AG10803 (cell line): Measurements from ENCODE around the gene F7.

Experiments used
- DNase-seq: peaks from one replicate; pipeline ENCODE4 v3.0.0; 2010; ENCODE audit warnings: low read depth
- H3K4me3 ChIP-seq: 2 replicates; pipeline ENCODE4 v1.5.1; 2011; ENCODE audit warnings: mild to moderate bottlenecking, low read length, control low read depth
- CTCF ChIP-seq: conservative IDR thresholded peaks from 2 replicates; pipeline ENCODE4 v1.5.1; 2011; ENCODE audit warnings: mild to moderate bottlenecking, low read length, control low read depth, inconsistent platforms

F7 gene

GRCh38 chr13:113072376-113072775 is 33.2 kb upstream of the F7 start:
- no peak for DNase-seq
- H3K4me3 ChIP-seq = no peak overlapping the region
- no peak for TF ChIP-seq CTCF

GRCh38 chr13:113073942-113074341 is 31.6 kb upstream of the F7 start:
- TF ChIP-seq CTCF = no peak
- H3K4me3 ChIP-seq = no peak overlapping the region
- no peak for DNase-seq

GRCh38 chr13:113074401-113074800 is 31.2 kb upstream of the F7 start:
- H3K4me3 ChIP-seq = no peak overlapping the region
- DNase-seq = no peak
- no peak for TF ChIP-seq CTCF

GRCh38 chr13:113074876-113075275 is 30.7 kb upstream of the F7 start:
- no peak for DNase-seq
- H3K4me3 ChIP-seq = no peak overlapping the region
- no peak for TF ChIP-seq CTCF

- no peak for TF ChIP-seq CTCF
- DNase-seq = no peak
- no peak overlapping the region for H3K4me3 ChIP-seq
Measured at GRCh38 chr13:113075711-113076110, 29.9 kb upstream of the F7 start.

- H3K4me3 ChIP-seq = no peak overlapping the region
- no peak for DNase-seq
- TF ChIP-seq CTCF = no peak
Measured at GRCh38 chr13:113076681-113077401, 28.8 kb upstream of the F7 start.

- TF ChIP-seq CTCF = no peak
- DNase-seq = no peak
- no peak overlapping the region for H3K4me3 ChIP-seq
Measured at GRCh38 chr13:113077566-113077952, 28.0 kb upstream of the F7 start.
